GM12878 (cell line): ENCODE measurements around the gene PRRC1. TPM values are rescaled to one million over a fixed set of nuclear protein-coding genes. Genes with fewer than 3 reads are reported as not detected.

Experiments
- BACH1 ChIP-seq: fragments of 450-650 bp; IDR thresholded peaks from 2 replicates; pipeline ENCODE4 v1.6.1; 2017; ENCODE audit warnings: mild to moderate bottlenecking, borderline replicate concordance
- BCL11A ChIP-seq: IDR thresholded peaks from 2 replicates; pipeline ENCODE4 v1.6.1; 2011; ENCODE audit warnings: low read depth, low read length
- CBX3 ChIP-seq: fragments of 200-600 bp; sonication (generic); IDR thresholded peaks from 2 replicates; pipeline ENCODE4 v1.6.1; 2016; ENCODE audit warnings: low read depth, borderline replicate concordance
- CEBPB ChIP-seq, 2 experiments: fragments of 150-350 bp in 1 of 2; IDR thresholded peaks; 2 replicates each; pipeline ENCODE4 v1.6.1; 2012 to 2014; ENCODE audit warnings: low read depth in 2 of 2, low read length in 2 of 2, borderline replicate concordance in 1 of 2, inconsistent platforms in 1 of 2
- E4F1 ChIP-seq: fragments of 450-650 bp; IDR thresholded peaks from 2 replicates; pipeline ENCODE4 v1.6.1; 2018; ENCODE audit warnings: borderline replicate concordance, mild to moderate bottlenecking; ENCODE audit not compliant: partially characterized antibody
- ELK1 ChIP-seq: IDR thresholded peaks from 2 replicates; pipeline ENCODE4 v1.6.1; 2012; ENCODE audit warnings: low read depth, low read length, improper control_type of control experiment
- EP300 ChIP-seq, 2 experiments: fragments of 150-350 bp in 1 of 2; IDR thresholded peaks; 2 replicates each; pipeline ENCODE4 v1.6.1; 2011 to 2012; ENCODE audit warnings: low read depth in 2 of 2, low read length in 2 of 2, borderline replicate concordance in 1 of 2, improper control_type of control experiment in 1 of 2, inconsistent platforms in 1 of 2; ENCODE audit not compliant: control insufficient read depth in 1 of 2
- HDAC2 ChIP-seq: fragments of 200-600 bp; sonication (generic); IDR thresholded peaks from 2 replicates; pipeline ENCODE4 v1.6.1; 2017
- IRF5 ChIP-seq: fragments of 450-650 bp; IDR thresholded peaks from 2 replicates; pipeline ENCODE4 v1.6.1; 2017; ENCODE audit warnings: borderline replicate concordance
- MYC ChIP-seq: IDR thresholded peaks from 2 replicates; pipeline ENCODE4 v1.6.1; 2011; ENCODE audit warnings: mild to moderate bottlenecking, low read length, moderate library complexity, inconsistent platforms; ENCODE audit not compliant: insufficient read depth, insufficient replicate concordance, insufficient read length, severe bottlenecking
- NR2C2 ChIP-seq: IDR thresholded peaks from 2 replicates; pipeline ENCODE4 v1.6.1; 2011; ENCODE audit warnings: borderline replicate concordance, low read depth; ENCODE audit not compliant: control insufficient read depth, insufficient read length
- NR2F1 ChIP-seq: fragments of 450-650 bp; conservative IDR thresholded peaks from 2 replicates; pipeline ENCODE4 v1.6.1; 2017; ENCODE audit warnings: mild to moderate bottlenecking
- PAX5 ChIP-seq: IDR thresholded peaks from 2 replicates; pipeline ENCODE4 v1.6.1; 2011; ENCODE audit warnings: low read depth, low read length, borderline replicate concordance
- POU2F2 ChIP-seq: IDR thresholded peaks from 3 replicates; pipeline ENCODE4 v1.6.1; 2011; ENCODE audit warnings: low read depth, mild to moderate bottlenecking, low read length, borderline replicate concordance
- RCOR1 ChIP-seq: conservative IDR thresholded peaks from 2 replicates; pipeline ENCODE4 v1.6.1; 2012; ENCODE audit warnings: low read depth, low read length, improper control_type of control experiment
- RUNX3 ChIP-seq: IDR thresholded peaks from 2 replicates; pipeline ENCODE4 v1.6.1; 2012; ENCODE audit warnings: low read length, inconsistent platforms
- SMAD1 ChIP-seq: fragments of 450-650 bp; IDR thresholded peaks from 2 replicates; pipeline ENCODE4 v1.6.1; 2018; ENCODE audit warnings: mild to moderate bottlenecking, low read depth; ENCODE audit not compliant: partially characterized antibody
- SMAD5 ChIP-seq: IDR thresholded peaks from 2 replicates; pipeline ENCODE4 v1.6.1; 2016; ENCODE audit warnings: antibody characterized with exemption, low read depth
- SPI1 ChIP-seq: IDR thresholded peaks from 2 replicates; pipeline ENCODE4 v1.6.1; 2011; ENCODE audit warnings: low read depth, mild to moderate bottlenecking, low read length, moderate library complexity, borderline replicate concordance; ENCODE audit not compliant: insufficient read depth
- SUPT20H ChIP-seq: IDR thresholded peaks from 2 replicates; pipeline ENCODE4 v1.6.1; 2011; ENCODE audit warnings: low read depth, mild to moderate bottlenecking, low read length, moderate library complexity, borderline replicate concordance; ENCODE audit not compliant: control insufficient read depth
- TCF12 ChIP-seq: IDR thresholded peaks from 2 replicates; pipeline ENCODE4 v1.6.1; 2011; ENCODE audit warnings: low read depth, mild to moderate bottlenecking, low read length
- ZBTB4 ChIP-seq: fragments of 450-650 bp; formaldehyde crosslinking; IDR thresholded peaks from 2 replicates; pipeline ENCODE4 v1.4.0; 2022; ENCODE audit warnings: mild to moderate bottlenecking, moderate library complexity
- polyA plus RNA-seq, 11 experiments: library from polyadenylated mRNA; depleted of rRNA in 4 of 11; unstranded in 6 of 11; stranded (reverse) in 5 of 11; fragments of >200 nt; fragmentation: Nextera tagmentation in 4 of 11; fragmentation: Illumina TruSeq in 1 of 11; extraction: Ambion mirVana in 4 of 11; extraction: Trizol in 1 of 11; gene quantifications; 1 replicate in 1 of 11; 2 replicates in 10 of 11; pipeline versions ENCODE4 v1.2.1 to v1.2.3, GENCODE V29; 2011 to 2016; ENCODE audit warnings: inconsistent platforms in 2 of 11, missing spikeins in 2 of 11, low read depth in 1 of 11
- total RNA-seq, 4 experiments: library from RNA; depleted of rRNA in 3 of 4; stranded (reverse); fragments of >200 nt in 3 of 4; fragmentation: Illumina TruSeq in 1 of 4; extraction: Trizol in 1 of 4; gene quantifications; 2 replicates each; pipeline versions ENCODE4 v1.2.1 to v1.2.3, GENCODE V29; 2013 to 2021
- TF ChIP-seq, protein P1 (sequence below): IDR thresholded peaks from 2 replicates; pipeline ENCODE4 v1.6.1; 2011; ENCODE audit warnings: low read depth, mild to moderate bottlenecking, low read length, moderate library complexity, borderline replicate concordance; ENCODE audit errors: extremely low read depth

Gene PRRC1
- total and polyA plus RNA-seq, 10 of the 15 experiments (the other 5 are each of a cell fraction or from before 2014, with no cell fraction given) = 19.0 to 54.5 (median 31.0) TPM

DNA sequence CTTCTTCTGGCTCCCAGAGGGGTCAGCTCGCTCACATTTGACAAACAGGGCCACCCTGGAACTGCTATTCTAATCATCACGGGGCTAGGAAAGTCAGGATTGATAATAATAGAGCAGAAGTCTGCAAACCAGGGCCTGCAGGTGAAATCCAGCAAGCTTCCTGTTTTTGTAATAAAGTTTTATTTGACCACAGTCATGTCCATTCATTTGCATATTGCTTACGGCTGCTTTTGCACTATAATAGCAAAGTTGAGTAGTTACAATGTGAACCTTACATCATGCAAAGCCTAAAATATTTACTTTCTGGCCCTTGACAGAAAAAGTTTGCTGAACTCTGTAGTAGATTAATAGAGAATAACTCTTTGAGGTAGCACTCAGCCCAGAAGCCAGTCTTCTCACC lies 68.2 kb downstream of the PRRC1 start (continued):
- no peak for TF ChIP-seq PAX5
- TF ChIP-seq RCOR1 = no peak
- no peak for TF ChIP-seq SUPT20H
- TF ChIP-seq NR2C2 = no peak
- no peak for TF ChIP-seq HDAC2
- TF ChIP-seq BACH1 = no peak
- TF ChIP-seq, protein P1, sequence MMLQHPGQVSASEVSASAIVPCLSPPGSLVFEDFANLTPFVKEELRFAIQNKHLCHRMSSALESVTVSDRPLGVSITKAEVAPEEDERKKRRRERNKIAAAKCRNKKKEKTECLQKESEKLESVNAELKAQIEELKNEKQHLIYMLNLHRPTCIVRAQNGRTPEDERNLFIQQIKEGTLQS = no peak
- peak; percentile 97 for TF ChIP-seq POU2F2
- no peak for TF ChIP-seq ELK1
- no peak for TF ChIP-seq MYC
- no peak for TF ChIP-seq SMAD1
- no peak for TF ChIP-seq TCF12
- TF ChIP-seq E4F1 = no peak
- TF ChIP-seq IRF5 = no peak
- no peak for TF ChIP-seq CEBPB (IDR thresholded peaks at IDR 0.05; ENCODE audit: borderline replicate concordance in 1 of 2, low read depth in 2 of 2, low read length in 2 of 2)
- TF ChIP-seq ZBTB4 (CRISPR knock-in tag) = no peak
- TF ChIP-seq SMAD5 = no peak
- no peak for TF ChIP-seq CBX3
- no peak for TF ChIP-seq BCL11A
- no peak for TF ChIP-seq NR2F1
- TF ChIP-seq EP300 (IDR thresholded peaks at IDR 0.05; ENCODE audit: borderline replicate concordance in 1 of 2, control insufficient read depth in 1 of 2, low read depth in 2 of 2, low read length in 2 of 2) = no peak; a peak in 1 of 4 replicates
- TF ChIP-seq RUNX3 = peak; percentile 68
- TF ChIP-seq SPI1 = no peak
